Stimulated activated CD4-positive, alpha-beta T cell treated with anti-CD3 and anti-CD28 coated beads, Interleukin-4, amount 100 ng/mL, for 48 hours (primary cell): Measurements from ENCODE around the gene ANXA6.
A peak's percentile ranks its signal among the peaks of the same experiment; 100 is the strongest.

Experiments
- DNase-seq, 2 donors: peaks; one replicate each; pipeline ENCODE4 v3.0.0-alpha.2; 2020; ENCODE audit warnings: low read depth in 2 of 2

ANXA6 gene

GRCh38 chr5:151080613-151081430 is 76.8 kb downstream of the ANXA6 start, which contains the start of gene TNIP1:
TSS of gene TNIP1 (minus strand) at chr5:151081034. CDS start at chr5:151065095, 15,939 bp downstream.
- DNase-seq: peak; percentile 91

- peak in 1 of 2 donors; percentile 58 for DNase-seq
These were observed 77.6 kb downstream of the ANXA6 start for GRCh38 chr5:151079838-151080612.

GRCh38 chr5:151078490-151079262 is 78.9 kb downstream of the ANXA6 start:
- peak; percentile 57 to 76 for DNase-seq

DNA sequence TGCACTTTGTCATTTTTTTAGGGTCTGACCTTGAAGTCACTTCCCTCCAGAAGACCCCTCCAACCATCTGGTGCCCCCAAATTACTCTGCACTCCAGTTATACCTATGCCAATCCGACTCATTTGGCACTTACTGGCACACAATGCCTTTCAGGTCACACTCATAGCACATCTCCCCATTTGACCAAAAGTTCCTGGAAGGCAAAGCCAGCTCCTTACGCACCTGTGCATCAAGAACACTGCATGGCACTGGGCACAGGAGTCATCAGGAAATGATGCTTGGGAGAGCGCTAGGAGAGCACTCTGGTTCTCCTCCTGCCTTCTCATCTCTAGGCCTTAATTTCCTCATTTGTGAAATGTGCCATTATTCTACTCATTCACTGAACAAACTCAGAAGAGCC is 79.6 kb downstream of the ANXA6 start:
- no peak for DNase-seq

DNA sequence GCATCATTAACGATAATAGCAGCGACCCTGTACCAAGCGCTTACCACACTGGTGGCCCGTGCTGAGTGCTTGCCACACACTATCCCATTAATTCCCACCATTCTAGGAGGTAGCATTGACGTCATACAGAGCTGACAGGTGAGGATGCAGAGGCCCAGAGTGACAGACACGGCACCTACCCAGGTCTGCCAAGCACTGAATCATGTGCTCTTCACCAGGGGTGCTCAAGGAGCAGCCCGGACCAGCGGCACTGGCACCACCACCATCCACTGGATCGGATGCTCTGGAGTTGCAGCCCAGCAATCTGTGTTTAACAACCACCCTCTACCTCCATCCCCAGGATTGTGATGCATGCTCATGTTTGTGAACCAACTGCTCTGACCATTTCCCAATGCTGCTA is 80.2 kb downstream of the ANXA6 start:
- no peak for DNase-seq

DNA sequence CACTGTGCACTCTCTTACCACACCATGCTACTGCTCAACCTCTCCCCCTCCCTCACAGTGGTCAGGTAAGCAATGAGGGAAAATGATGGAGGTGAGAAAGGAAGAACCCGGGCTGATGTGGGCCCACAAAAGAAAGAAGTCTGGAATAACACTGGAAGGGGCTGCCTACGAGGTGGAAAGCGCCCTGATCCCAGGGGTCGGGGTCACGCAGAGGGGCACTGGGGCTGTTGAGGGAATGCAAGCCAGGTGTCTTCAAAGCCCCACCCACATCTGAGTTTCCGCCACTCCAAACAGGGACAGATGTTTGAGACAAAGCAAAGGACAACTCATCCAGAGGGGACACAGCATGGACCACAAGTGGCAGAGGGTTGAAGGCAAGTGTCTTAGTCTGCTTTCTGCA is 81.0 kb downstream of the ANXA6 start:
- no peak for DNase-seq

DNA sequence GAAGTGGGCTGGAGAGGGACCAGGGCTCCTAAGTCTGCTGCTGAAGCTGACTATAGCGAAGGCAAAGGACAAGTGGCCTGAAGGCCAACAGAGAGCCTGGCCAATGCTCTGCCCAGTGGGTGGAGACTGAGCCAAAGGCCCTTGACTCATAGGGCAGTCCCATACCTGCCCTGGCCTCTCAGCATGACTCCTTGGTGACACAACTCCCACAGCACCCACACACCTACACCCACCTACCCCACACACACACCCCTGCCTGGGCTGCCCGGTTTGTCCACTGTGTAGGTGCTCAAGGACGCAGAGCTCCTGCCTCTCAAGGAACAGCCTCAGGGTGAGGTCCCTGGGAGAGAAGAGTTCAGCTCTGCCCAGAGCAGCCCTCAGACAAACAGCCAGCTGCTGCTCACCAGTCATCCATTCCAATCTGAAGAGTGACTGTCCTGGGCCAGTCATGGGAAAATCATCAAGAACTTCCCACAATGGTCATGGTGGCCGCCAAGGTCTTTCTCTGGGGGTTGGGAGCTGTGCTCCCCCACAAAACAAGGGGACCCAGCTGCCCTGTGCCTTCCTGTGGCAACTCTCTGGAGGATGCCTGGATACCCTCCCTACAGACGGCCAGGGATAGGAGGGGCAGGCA is 81.8 kb downstream of the ANXA6 start:
- DNase-seq: no peak

DNA sequence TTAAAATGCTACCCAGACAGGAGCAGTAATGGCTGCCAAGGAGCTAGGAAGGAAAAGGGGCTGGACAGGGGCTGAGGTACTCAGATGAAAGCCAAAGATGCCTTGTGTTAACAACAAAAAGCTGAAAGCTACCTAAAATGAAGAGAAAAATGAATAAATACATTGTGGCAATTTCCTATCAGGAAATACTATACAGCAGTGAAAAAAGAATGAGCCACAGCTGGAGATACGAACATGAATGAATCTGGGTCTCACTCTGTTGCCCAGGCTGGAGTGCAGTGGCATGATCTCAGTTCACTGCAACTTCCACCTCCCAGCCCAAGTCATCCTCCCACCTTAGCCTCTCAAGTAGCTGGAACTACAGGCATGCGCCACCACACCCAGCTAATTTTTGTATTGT is 83.0 kb downstream of the ANXA6 start:
- DNase-seq: no peak

DNA sequence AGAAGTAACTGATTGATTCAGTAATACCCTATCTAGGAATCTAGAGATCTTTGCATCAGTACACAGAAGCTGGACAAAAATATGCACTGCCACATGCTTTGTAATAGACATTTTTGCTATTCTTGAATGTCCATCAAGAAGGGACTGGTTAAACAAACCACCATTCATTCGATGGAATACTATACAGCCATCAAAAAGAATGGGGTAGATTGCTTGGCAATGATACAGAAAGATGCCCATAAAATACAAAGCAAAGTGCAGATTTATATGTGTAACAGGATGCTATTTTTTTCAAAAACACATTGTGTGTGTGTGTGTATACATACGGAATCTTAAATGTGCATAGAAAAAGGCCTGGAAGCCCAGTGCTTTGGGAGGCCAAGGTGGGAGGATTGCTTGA is 84.3 kb downstream of the ANXA6 start:
- no peak for DNase-seq

DNA sequence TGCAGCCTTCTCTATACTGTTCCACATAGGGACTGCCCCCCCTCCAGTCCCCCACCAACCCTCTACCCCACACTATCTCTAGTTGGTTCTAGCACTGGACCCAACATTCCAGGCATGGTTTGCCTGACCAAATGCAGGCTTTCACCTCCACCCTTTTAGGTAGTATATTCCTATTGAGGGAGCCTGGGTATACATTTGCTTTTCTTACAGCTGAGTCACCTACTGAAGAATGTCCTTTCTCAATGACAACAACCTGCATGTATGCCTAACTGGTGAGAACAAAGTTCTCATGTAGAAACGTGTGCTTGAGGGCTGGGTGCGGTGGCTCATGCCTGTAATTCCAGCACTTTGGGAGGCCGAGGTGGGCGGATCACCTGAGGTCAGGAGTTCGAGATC is 85.0 kb downstream of the ANXA6 start:
- DNase-seq: no peak

- no peak for DNase-seq
These were observed 85.5 kb downstream of the ANXA6 start for GRCh38 chr5:151071848-151072629.

GRCh38 chr5:151071021-151071420 is 86.6 kb downstream of the ANXA6 start:
- no peak for DNase-seq

DNA sequence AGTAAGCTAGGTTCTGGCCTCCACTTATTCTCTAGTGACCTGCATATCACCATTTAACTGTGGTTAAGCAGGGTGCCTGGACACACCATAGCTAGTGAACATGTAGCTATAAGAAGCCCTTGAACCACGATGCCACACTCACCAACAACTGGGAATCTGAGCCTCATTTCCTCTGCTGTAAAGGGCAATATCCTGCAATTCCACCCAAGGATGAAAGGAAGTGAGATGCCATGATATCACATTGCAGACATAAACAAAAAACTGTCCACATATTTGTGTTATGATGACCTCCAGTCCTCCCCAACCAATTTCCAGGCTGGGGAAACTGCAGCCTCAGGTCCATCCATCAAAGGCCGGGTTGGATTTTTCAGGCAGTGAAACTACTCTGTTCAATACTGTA is 87.1 kb downstream of the ANXA6 start:
- DNase-seq: no peak

DNA sequence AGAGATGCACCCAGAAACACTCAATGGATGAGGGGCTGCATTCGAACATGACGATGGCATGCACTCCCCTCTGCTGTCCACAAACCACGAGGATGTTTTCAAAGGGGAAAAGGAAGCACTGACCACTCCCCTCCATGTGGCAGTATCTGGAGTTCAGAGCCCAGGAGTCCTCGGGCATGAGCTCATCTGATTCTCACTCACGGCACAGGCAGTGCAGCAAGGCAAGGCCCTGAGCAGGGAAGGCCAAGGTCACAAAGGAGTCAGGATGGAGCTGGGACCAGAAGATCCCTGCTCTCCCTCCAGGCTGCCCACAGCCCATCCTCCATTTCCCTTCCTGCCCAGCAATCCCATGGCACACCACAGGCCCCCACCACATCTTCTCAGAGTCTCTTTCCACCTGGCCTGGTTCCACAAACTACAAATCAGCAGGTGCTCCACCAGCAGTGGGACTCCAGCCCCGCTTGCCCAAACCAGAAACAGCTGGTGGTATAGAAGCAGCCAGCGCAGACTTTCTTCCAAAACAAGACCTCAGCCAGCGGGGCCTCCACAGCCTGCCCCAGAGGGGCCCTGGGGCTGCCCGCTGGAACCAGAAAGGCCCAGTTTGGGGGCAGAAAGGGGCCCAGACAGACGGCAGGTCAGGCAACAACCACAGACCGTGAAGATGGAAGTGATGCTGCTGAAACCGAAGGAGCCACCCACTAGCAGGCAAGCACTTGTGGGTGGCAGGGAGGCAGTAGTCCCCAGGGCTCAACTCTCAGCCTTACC is 89.0 kb downstream of the ANXA6 start:
- no peak for DNase-seq

DNA sequence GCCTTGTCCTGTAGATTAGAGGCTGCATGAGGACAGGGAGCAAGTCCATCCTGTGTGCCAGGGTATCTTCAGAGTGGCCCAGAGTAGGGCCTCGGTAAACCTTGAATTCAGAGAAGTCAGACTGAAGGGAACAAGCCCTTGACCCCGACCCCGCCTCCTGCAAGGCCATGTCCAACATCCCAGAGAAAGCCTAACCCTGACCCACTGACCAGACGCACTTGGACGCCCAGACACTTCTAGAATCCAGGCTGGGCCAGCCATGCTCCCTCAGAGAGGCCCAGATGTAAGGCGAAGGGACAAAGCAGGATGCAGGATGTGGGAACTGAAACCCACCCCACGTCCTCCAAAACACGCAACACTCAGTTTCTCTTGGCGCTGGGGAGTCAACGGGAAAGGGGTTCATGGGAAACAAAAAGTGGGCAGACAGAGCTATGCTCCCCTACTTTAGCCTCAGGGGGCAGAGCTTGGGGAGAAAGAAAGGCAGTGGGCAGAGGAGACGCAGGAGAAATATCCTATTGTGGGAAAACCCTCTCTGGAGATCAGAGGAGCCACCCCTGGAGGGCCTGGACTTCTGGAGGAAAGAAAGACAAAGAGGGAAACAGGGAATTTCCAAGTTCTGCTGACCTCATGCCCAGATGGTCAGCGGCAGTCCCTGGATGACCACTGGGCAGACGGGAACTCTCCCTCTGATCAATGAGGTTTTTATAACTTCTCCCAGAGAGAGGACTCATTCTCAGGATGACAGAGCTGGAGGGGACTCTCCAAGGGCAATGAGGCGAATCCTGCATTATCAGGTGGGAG is 89.7 kb downstream of the ANXA6 start:
- DNase-seq: no peak

GRCh38 chr5:151066920-151067319 is 90.7 kb downstream of the ANXA6 start:
- no peak for DNase-seq

- no peak for DNase-seq
These were observed 92.0 kb downstream of the ANXA6 start for GRCh38 chr5:151065609-151066008.

GRCh38 chr5:151064916-151065499 is 92.6 kb downstream of the ANXA6 start:
- no peak for DNase-seq
